Erythroblast (primary cell): ENCODE measurements around the gene BHLHE41.

ENCODE experiments used
- GATA1 ChIP-seq: IDR thresholded peaks from 2 replicates; pipeline ENCODE4 v1.6.1; 2011; ENCODE audit warnings: low read depth, mild to moderate bottlenecking, control low read depth, low read length, moderate library complexity
- POLR2A ChIP-seq: IDR thresholded peaks from 2 replicates; pipeline ENCODE4 v1.6.1; 2011; ENCODE audit warnings: mild to moderate bottlenecking, low read length

GRCh38 chr12:26149968-26150500 lies 25.2 kb upstream of the BHLHE41 start:
- TF ChIP-seq POLR2A (no peak), GATA1 (no peak)
